Measurements from ENCODE around the gene ETV5.
A peak's percentile ranks its signal among the peaks of the same experiment; 100 is the strongest.

Gene ETV5

GRCh38 chr3:186121968-186122367 lies 13.1 kb upstream of the ETV5 start:
- Histone ChIP-seq H3K27me3 (ENCODE audit: insufficient read depth, low read length) (peaks cover 23% of the 10 kb centered on the region), H3K4me1 (ENCODE audit: insufficient read depth, low read length) (peaks cover 30% of the 10 kb centered on the region), H3K36me3 (ENCODE audit: insufficient read depth, low read length) (no peaks in the 10 kb centered on the region), H3K9ac (ENCODE audit: low read depth, low read length) (no peak overlapping the region; the same call in 1 of the 2 replicates), H3K9me3 (ENCODE audit: insufficient read depth, low read depth, low read length) (no peaks in the 10 kb centered on the region), H3K4me3 (ENCODE audit: low read length) (peak overlapping the region; percentile 28; the same call in 1 of the 2 replicates), H3K27ac (ENCODE audit: low read depth, low read length) (peak overlapping the region; percentile 6; the same call in 1 of the 2 replicates)
- 33% methylated on average over 2 of the region's 2 CpGs for WGBS

- Histone ChIP-seq H3K9ac (ENCODE audit: low read depth, low read length) (no peak overlapping the region), H3K9me3 (ENCODE audit: insufficient read depth, low read depth, low read length) (no peaks in the 10 kb centered on the region), H3K36me3 (ENCODE audit: insufficient read depth, low read length) (no peaks in the 10 kb centered on the region), H3K4me3 (ENCODE audit: low read length) (no peak overlapping the region), H3K4me1 (ENCODE audit: insufficient read depth, low read length) (peaks cover 30% of the 10 kb centered on the region), H3K27ac (ENCODE audit: low read depth, low read length) (no peak overlapping the region), H3K27me3 (ENCODE audit: insufficient read depth, low read length) (peaks cover 30% of the 10 kb centered on the region)
- 94% methylated on average over 5 of the region's 6 CpGs for WGBS
Measured at GRCh38 chr3:186121278-186121677, 12.4 kb upstream of the ETV5 start.

GRCh38 chr3:186119499-186119898 lies 10.6 kb upstream of the ETV5 start:
- Histone ChIP-seq H3K27me3 (ENCODE audit: insufficient read depth, low read length) (peaks cover 47% of the 10 kb centered on the region), H3K9me3 (ENCODE audit: insufficient read depth, low read depth, low read length) (no peaks in the 10 kb centered on the region), H3K9ac (ENCODE audit: low read depth, low read length) (no peak overlapping the region), H3K36me3 (ENCODE audit: insufficient read depth, low read length) (no peaks in the 10 kb centered on the region), H3K4me1 (ENCODE audit: insufficient read depth, low read length) (peaks cover 30% of the 10 kb centered on the region), H3K27ac (ENCODE audit: low read depth, low read length) (no peak overlapping the region), H3K4me3 (ENCODE audit: low read length) (no peak overlapping the region)
- WGBS = 95% methylated on average over 3 of the region's 4 CpGs

GRCh38 chr3:186118692-186119091 lies 9.8 kb upstream of the ETV5 start:
- no peak overlapping the region for H3K27ac ChIP-seq (ENCODE audit: low read depth, low read length)
- H3K27me3 ChIP-seq (ENCODE audit: insufficient read depth, low read length) = peaks cover 56% of the 10 kb centered on the region
- H3K4me1 ChIP-seq (ENCODE audit: insufficient read depth, low read length) = peaks cover 30% of the 10 kb centered on the region
- H3K36me3 ChIP-seq (ENCODE audit: insufficient read depth, low read length) = no peaks in the 10 kb centered on the region
- no peak overlapping the region for H3K4me3 ChIP-seq (ENCODE audit: low read length)
- no peak overlapping the region for H3K9ac ChIP-seq (ENCODE audit: low read depth, low read length)
- no peaks in the 10 kb centered on the region for H3K9me3 ChIP-seq (ENCODE audit: insufficient read depth, low read depth, low read length)
- WGBS = 95% methylated on average over 5 of the region's 5 CpGs

GRCh38 chr3:186117521-186118134 lies 8.7 kb upstream of the ETV5 start:
- Histone ChIP-seq H3K27ac (ENCODE audit: low read depth, low read length) (no peak overlapping the region), H3K4me1 (ENCODE audit: insufficient read depth, low read length) (peaks cover 22% of the 10 kb centered on the region), H3K9ac (ENCODE audit: low read depth, low read length) (no peak overlapping the region), H3K9me3 (ENCODE audit: insufficient read depth, low read depth, low read length) (no peaks in the 10 kb centered on the region), H3K27me3 (ENCODE audit: insufficient read depth, low read length) (peaks cover 66% of the 10 kb centered on the region), H3K36me3 (ENCODE audit: insufficient read depth, low read length) (no peaks in the 10 kb centered on the region), H3K4me3 (ENCODE audit: low read length) (no peak overlapping the region)
- WGBS = 96% methylated on average over 3 of the region's 3 CpGs

- Histone ChIP-seq H3K4me3 (ENCODE audit: low read length) (no peak overlapping the region), H3K9ac (ENCODE audit: low read depth, low read length) (no peak overlapping the region), H3K27me3 (ENCODE audit: insufficient read depth, low read length) (peaks cover 88% of the 10 kb centered on the region), H3K27ac (ENCODE audit: low read depth, low read length) (no peak overlapping the region), H3K9me3 (ENCODE audit: insufficient read depth, low read depth, low read length) (no peaks in the 10 kb centered on the region), H3K4me1 (ENCODE audit: insufficient read depth, low read length) (peaks cover 11% of the 10 kb centered on the region), H3K36me3 (ENCODE audit: insufficient read depth, low read length) (no peaks in the 10 kb centered on the region)
- WGBS = 91% methylated on average over 15 of the region's 15 CpGs
Measured at GRCh38 chr3:186115239-186115996, 6.5 kb upstream of the ETV5 start.

GRCh38 chr3:186110975-186111974 lies 2.4 kb upstream of the ETV5 start:
- H3K4me3 ChIP-seq (ENCODE audit: low read length) = no peak overlapping the region
- no peaks in the 10 kb centered on the region for H3K9me3 ChIP-seq (ENCODE audit: insufficient read depth, low read depth, low read length)
- H3K4me1 ChIP-seq (ENCODE audit: insufficient read depth, low read length) = peaks cover 15% of the 10 kb centered on the region
- no peak overlapping the region for H3K9ac ChIP-seq (ENCODE audit: low read depth, low read length)
- WGBS = 79% methylated on average over 12 of the region's 12 CpGs
- H3K36me3 ChIP-seq (ENCODE audit: insufficient read depth, low read length) = no peaks in the 10 kb centered on the region
- peaks cover 81% of the 10 kb centered on the region for H3K27me3 ChIP-seq (ENCODE audit: insufficient read depth, low read length)
- H3K27ac ChIP-seq (ENCODE audit: low read depth, low read length) = no peak overlapping the region

GRCh38 chr3:186109897-186110803 lies 1.3 kb upstream of the ETV5 start:
- Histone ChIP-seq H3K27me3 (ENCODE audit: insufficient read depth, low read length) (peaks cover 81% of the 10 kb centered on the region), H3K4me1 (ENCODE audit: insufficient read depth, low read length) (peaks cover 21% of the 10 kb centered on the region), H3K36me3 (ENCODE audit: insufficient read depth, low read length) (peaks cover 2% of the 10 kb centered on the region; the same call in 1 of the 2 replicates), H3K9me3 (ENCODE audit: insufficient read depth, low read depth, low read length) (no peaks in the 10 kb centered on the region), H3K27ac (ENCODE audit: low read depth, low read length) (peak overlapping the region; percentile 10; the same call in 1 of the 2 replicates), H3K9ac (ENCODE audit: low read depth, low read length) (peak overlapping the region; percentile 59), H3K4me3 (ENCODE audit: low read length) (peak overlapping the region; percentile 79)
- 4% methylated on average over 35 of the region's 35 CpGs for WGBS

- WGBS = under 1% methylated on average over 69 of the region's 69 CpGs
- H3K27me3 ChIP-seq (ENCODE audit: insufficient read depth, low read length) = peaks cover 72% of the 10 kb centered on the region
- H3K4me1 ChIP-seq (ENCODE audit: insufficient read depth, low read length) = peaks cover 35% of the 10 kb centered on the region
Measured at GRCh38 chr3:186108106-186108940, 566 bp downstream of the ETV5 start.

More at GRCh38 chr3:186108106-186108940, 566 bp downstream of the ETV5 start:
- H3K9me3 ChIP-seq (ENCODE audit: insufficient read depth, low read depth, low read length) = no peaks in the 10 kb centered on the region
- peak overlapping the region; percentile 74 for H3K4me3 ChIP-seq (ENCODE audit: low read length)
- peaks cover 4% of the 10 kb centered on the region; the same call in 1 of the 2 replicates for H3K36me3 ChIP-seq (ENCODE audit: insufficient read depth, low read length)
- H3K9ac ChIP-seq (ENCODE audit: low read depth, low read length) = peak overlapping the region; percentile 74
- peak overlapping the region; percentile 86 for H3K27ac ChIP-seq (ENCODE audit: low read depth, low read length)

All from HUES64 (cell line).